OCI-LY3 (cell line): ENCODE measurements around the gene SMO.

ENCODE experiments used
- CTCF ChIP-seq: fragments of 200-600, 300-600 bp; sonication (generic); IDR thresholded peaks from 2 replicates; pipeline ENCODE4 v1.5.1; 2014; ENCODE audit warnings: antibody characterized with exemption, low read length, low read depth
- EZH2phosphoT487 ChIP-seq: fragments of 200-600 bp; shearing (Covaris generic); IDR thresholded peaks from 2 replicates; pipeline ENCODE4 v1.6.1; 2018; ENCODE audit warnings: antibody characterized with exemption, mixed run types, low read depth

GRCh38 chr7:129159539-129159938 lies 28.9 kb upstream of the SMO start:
- no peak for TF ChIP-seq CTCF
- TF ChIP-seq EZH2phosphoT487: no peak
